ENCODE data around the gene AKAP8L.

The AKAP8L gene

DNA sequence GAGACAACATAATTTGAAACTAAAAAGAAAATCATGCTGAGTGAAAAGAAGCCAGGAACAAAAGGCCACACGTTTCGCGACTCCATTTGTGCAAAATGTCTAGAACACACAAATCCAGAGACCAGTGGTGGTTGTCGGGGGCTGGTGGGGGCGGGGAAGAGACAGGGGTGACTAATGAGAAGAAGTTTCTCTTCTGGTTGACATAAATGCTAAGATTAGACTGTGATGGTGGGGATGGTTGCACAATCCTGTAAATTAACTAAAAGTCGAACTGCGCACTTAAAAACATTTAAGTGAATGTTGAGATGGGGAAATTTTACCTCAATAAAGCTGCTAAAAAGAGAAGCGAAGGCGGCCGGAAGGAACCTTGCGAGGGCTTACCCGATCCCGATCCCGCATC, 46.3 kb downstream of the AKAP8L start:
- DNase-seq (ENCODE audit: low read depth) = no peak
- TF ChIP-seq, protein P1, sequence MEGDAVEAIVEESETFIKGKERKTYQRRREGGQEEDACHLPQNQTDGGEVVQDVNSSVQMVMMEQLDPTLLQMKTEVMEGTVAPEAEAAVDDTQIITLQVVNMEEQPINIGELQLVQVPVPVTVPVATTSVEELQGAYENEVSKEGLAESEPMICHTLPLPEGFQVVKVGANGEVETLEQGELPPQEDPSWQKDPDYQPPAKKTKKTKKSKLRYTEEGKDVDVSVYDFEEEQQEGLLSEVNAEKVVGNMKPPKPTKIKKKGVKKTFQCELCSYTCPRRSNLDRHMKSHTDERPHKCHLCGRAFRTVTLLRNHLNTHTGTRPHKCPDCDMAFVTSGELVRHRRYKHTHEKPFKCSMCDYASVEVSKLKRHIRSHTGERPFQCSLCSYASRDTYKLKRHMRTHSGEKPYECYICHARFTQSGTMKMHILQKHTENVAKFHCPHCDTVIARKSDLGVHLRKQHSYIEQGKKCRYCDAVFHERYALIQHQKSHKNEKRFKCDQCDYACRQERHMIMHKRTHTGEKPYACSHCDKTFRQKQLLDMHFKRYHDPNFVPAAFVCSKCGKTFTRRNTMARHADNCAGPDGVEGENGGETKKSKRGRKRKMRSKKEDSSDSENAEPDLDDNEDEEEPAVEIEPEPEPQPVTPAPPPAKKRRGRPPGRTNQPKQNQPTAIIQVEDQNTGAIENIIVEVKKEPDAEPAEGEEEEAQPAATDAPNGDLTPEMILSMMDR (IDR thresholded peaks at IDR 0.05; ENCODE audit: control insufficient read depth, extremely low read depth, insufficient read depth) = no peak
- no peak overlapping the region for H3K4me3 ChIP-seq (ENCODE audit: low read depth, low read length)

DNA sequence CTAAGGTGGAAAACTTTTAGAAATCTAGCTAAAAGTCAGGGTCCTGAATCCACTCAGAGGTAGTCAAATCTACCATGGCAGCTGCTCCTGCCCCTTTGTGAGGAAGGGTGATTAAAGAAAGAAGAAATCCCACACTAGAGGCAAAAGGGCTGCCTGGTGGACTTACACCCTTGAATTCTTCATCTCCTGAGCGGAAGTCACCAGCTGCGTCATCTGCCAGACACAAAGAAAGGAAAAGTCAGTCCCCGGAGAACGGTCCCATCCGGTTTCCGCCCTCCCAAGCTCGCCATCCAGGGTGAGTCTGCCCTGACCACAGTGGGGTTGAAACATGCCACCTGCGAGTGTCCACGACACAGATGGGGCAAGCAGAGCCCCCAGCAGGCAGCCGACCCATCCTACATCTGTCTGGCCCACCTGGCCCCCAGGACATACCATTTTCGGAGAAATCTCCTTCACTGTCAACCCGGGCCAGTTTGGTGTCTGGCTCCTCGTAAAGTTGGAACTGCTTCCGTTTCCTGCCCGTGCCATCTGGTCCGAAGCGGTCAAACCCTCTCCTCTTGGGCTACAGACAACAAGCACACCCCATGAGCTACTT, 46.9 kb downstream of the AKAP8L start:
- no peak for DNase-seq (ENCODE audit: low read depth)
- TF ChIP-seq, protein P1 (IDR thresholded peaks at IDR 0.05; ENCODE audit: control insufficient read depth, extremely low read depth, insufficient read depth) = no peak

DNA sequence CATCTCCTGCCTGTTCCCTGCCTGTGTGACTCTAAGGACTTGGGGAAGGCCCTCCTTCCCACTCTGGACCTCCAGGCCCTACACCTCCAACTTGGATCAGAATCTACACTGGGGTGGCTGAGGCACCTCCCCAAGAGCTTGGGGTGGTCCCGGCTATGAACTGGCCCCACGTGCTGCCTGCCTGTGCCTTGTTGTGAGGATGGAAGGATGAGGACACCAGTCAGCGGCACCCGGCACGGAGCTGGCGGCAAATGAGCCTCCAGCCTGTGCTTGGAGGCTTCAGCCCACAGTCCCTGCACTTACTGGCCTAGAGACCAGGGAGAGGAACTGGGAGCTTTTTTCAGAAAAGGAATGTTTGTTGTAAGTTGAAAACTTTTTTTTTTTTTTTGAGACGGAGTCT, 47.7 kb downstream of the AKAP8L start:
- DNase-seq (ENCODE audit: low read depth) = no peak
- no peak overlapping the region for H3K4me3 ChIP-seq (ENCODE audit: low read depth, low read length)
- TF ChIP-seq, protein P1 (IDR thresholded peaks at IDR 0.05; ENCODE audit: control insufficient read depth, extremely low read depth, insufficient read depth) = no peak

More for the DNA sequence above, 46.9 kb downstream of the AKAP8L start:
- H3K4me3 ChIP-seq (ENCODE audit: low read depth, low read length) = no peak overlapping the region

GRCh38 chr19:15369594-15369891, 49.2 kb downstream of the AKAP8L start:
- no peak overlapping the region for H3K4me3 ChIP-seq (ENCODE audit: low read depth, low read length)
- TF ChIP-seq, protein P1 (IDR thresholded peaks at IDR 0.05; ENCODE audit: control insufficient read depth, extremely low read depth, insufficient read depth) = no peak

GRCh38 chr19:15368798-15369593, 49.8 kb downstream of the AKAP8L start:
- no peak overlapping the region for H3K4me3 ChIP-seq (ENCODE audit: low read depth, low read length)
- TF ChIP-seq, protein P1 (IDR thresholded peaks at IDR 0.05; ENCODE audit: control insufficient read depth, extremely low read depth, insufficient read depth) = no peak
- no peak for DNase-seq (ENCODE audit: low read depth)

More at GRCh38 chr19:15369594-15369891, 49.2 kb downstream of the AKAP8L start:
- DNase-seq (ENCODE audit: low read depth) = no peak

DNA sequence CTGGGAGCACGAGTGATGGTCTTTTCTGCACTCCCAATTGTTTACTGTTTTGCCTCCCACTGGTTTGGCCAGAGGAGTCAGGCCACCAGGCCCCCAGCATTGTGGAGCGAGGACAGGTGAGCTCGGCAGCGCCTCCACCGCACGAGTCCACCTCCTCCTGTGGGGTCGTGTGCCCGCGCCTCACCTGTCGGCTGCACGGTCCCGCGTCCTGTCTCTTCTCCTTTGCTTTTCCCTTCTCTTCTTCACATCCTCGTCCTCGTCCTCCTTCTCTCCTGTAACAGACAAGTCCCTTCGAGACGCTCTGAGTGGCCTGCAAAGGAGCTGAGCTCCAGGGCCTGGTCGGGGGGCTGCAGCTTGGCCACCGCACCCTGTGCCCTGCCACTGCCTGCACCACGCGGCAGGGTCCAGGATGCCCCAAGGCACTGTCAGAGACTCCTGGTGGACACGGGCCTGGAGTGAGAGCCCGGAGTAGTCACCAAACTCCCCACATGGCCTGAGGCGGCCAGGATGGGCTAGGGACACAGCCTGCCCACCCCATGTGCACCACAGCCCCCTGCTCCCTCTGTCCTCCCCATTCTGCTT, 50.6 kb downstream of the AKAP8L start:
- H3K4me3 ChIP-seq (ENCODE audit: low read depth, low read length) = no peak overlapping the region
- TF ChIP-seq, protein P1 (IDR thresholded peaks at IDR 0.05; ENCODE audit: control insufficient read depth, extremely low read depth, insufficient read depth) = no peak
- DNase-seq (ENCODE audit: low read depth) = no peak
